Measurements from ENCODE around the gene USP3.
A peak's percentile ranks its signal among the peaks of the same experiment; 100 is the strongest.

Gene USP3

GRCh38 chr15:63605036-63605435, 100.6 kb downstream of the USP3 start:
- no peak overlapping the region for H3K4me3 ChIP-seq (ENCODE audit: low read length, poor library complexity, severe bottlenecking)
- no peak for TF ChIP-seq CTCF (conservative IDR thresholded peaks at IDR 0.05; ENCODE audit: low read length)
- no peak for TF ChIP-seq EZH2phosphoT487 (IDR thresholded peaks at IDR 0.05; ENCODE audit: borderline replicate concordance)
- peaks cover 26% of the 10 kb centered on the region for H3K4me1 ChIP-seq (ENCODE audit: insufficient read depth, low read length, poor library complexity, severe bottlenecking)

GRCh38 chr15:63605816-63606215, 101.4 kb downstream of the USP3 start:
- Histone ChIP-seq H3K4me3 (ENCODE audit: low read length, poor library complexity, severe bottlenecking) (peak overlapping the region; percentile 23), H3K4me1 (ENCODE audit: insufficient read depth, low read length, poor library complexity, severe bottlenecking) (peaks cover 33% of the 10 kb centered on the region), H3K27me3 (ENCODE audit: insufficient read depth, low read length, poor library complexity, severe bottlenecking) (no peaks in the 10 kb centered on the region), H3K9ac (ENCODE audit: low read depth, low read length, poor library complexity, severe bottlenecking) (peak overlapping the region; percentile 58), H3K79me2 (ENCODE audit: insufficient read depth, low read length) (peaks cover 5% of the 10 kb centered on the region; the same call in 1 of the 2 replicates), H3K9me3 (ENCODE audit: insufficient read depth, low read depth, low read length) (no peaks in the 10 kb centered on the region), H3K9me2 (replicated peaks; ENCODE audit: low read depth, low read length) (no peaks in the 10 kb centered on the region), H3K36me3 (ENCODE audit: insufficient read depth, low read length) (no peaks in the 10 kb centered on the region; the same call in 1 of the 2 replicates), H4K20me1 (ENCODE audit: insufficient read depth, low read length, poor library complexity, severe bottlenecking) (no peaks in the 10 kb centered on the region), H3F3A (ENCODE audit: low read depth) (no peaks in the 10 kb centered on the region; the same call in 1 of the 2 replicates), H3K4me2 (ENCODE audit: low read depth, low read length, poor library complexity, severe bottlenecking) (peak overlapping the region; percentile 50), H2AFZ (ENCODE audit: low read length) (0 out of 2 replicates have a peak overlapping the region, but pooled peaks have one; percentile 40)
- TF ChIP-seq EZH2phosphoT487 (IDR thresholded peaks at IDR 0.05; ENCODE audit: borderline replicate concordance) (no peak), CTCF (conservative IDR thresholded peaks at IDR 0.05; ENCODE audit: low read length) (peak; percentile 37)

More at GRCh38 chr15:63605036-63605435, 100.6 kb downstream of the USP3 start:
- peaks cover 9% of the 10 kb centered on the region for H3K79me2 ChIP-seq (ENCODE audit: insufficient read depth, low read length)
- no peaks in the 10 kb centered on the region; the same call in 1 of the 2 replicates for H3K36me3 ChIP-seq (ENCODE audit: insufficient read depth, low read length)
- no peak overlapping the region for H2AFZ ChIP-seq (ENCODE audit: low read length)
- no peaks in the 10 kb centered on the region for H3K9me2 ChIP-seq (replicated peaks; ENCODE audit: low read depth, low read length)
- H3K27me3 ChIP-seq (ENCODE audit: insufficient read depth, low read length, poor library complexity, severe bottlenecking): no peaks in the 10 kb centered on the region
- H4K20me1 ChIP-seq (ENCODE audit: insufficient read depth, low read length, poor library complexity, severe bottlenecking): no peaks in the 10 kb centered on the region
- no peaks in the 10 kb centered on the region for H3F3A ChIP-seq (ENCODE audit: low read depth)
- H3K9me3 ChIP-seq (ENCODE audit: insufficient read depth, low read depth, low read length): no peaks in the 10 kb centered on the region
- no peak overlapping the region for H3K9ac ChIP-seq (ENCODE audit: low read depth, low read length, poor library complexity, severe bottlenecking)
- H3K4me2 ChIP-seq (ENCODE audit: low read depth, low read length, poor library complexity, severe bottlenecking): no peak overlapping the region

- Histone ChIP-seq H3K9me2 (replicated peaks; ENCODE audit: low read depth, low read length) (no peaks in the 10 kb centered on the region), H3K79me2 (ENCODE audit: insufficient read depth, low read length) (peaks cover 5% of the 10 kb centered on the region; the same call in 1 of the 2 replicates), H3K27me3 (ENCODE audit: insufficient read depth, low read length, poor library complexity, severe bottlenecking) (no peaks in the 10 kb centered on the region), H3K9me3 (ENCODE audit: insufficient read depth, low read depth, low read length) (no peaks in the 10 kb centered on the region), H2AFZ (ENCODE audit: low read length) (0 out of 2 replicates have a peak overlapping the region, but pooled peaks have one; percentile 40), H3F3A (ENCODE audit: low read depth) (no peaks in the 10 kb centered on the region; the same call in 1 of the 2 replicates), H4K20me1 (ENCODE audit: insufficient read depth, low read length, poor library complexity, severe bottlenecking) (no peaks in the 10 kb centered on the region), H3K4me3 (ENCODE audit: low read length, poor library complexity, severe bottlenecking) (peak overlapping the region; percentile 23), H3K4me2 (ENCODE audit: low read depth, low read length, poor library complexity, severe bottlenecking) (peak overlapping the region; percentile 50), H3K9ac (ENCODE audit: low read depth, low read length, poor library complexity, severe bottlenecking) (peak overlapping the region; percentile 58), H3K4me1 (ENCODE audit: insufficient read depth, low read length, poor library complexity, severe bottlenecking) (peaks cover 36% of the 10 kb centered on the region), H3K36me3 (ENCODE audit: insufficient read depth, low read length) (no peaks in the 10 kb centered on the region; the same call in 1 of the 2 replicates)
- TF ChIP-seq EZH2phosphoT487 (IDR thresholded peaks at IDR 0.05; ENCODE audit: borderline replicate concordance) (no peak), CTCF (conservative IDR thresholded peaks at IDR 0.05; ENCODE audit: low read length) (no peak)
Measured at GRCh38 chr15:63606308-63606707, 101.9 kb downstream of the USP3 start.
